SK-N-SH treated with all-trans-retinoic acid at 6 μM for 48 hours (cell line): ENCODE results near the gene RUFY4.

ENCODE experiments used
- ATAC-seq: fragments of 200-7000 bp; cut with Tn5 transposase; 3 replicates; pipeline ENCODE4 v1.9.1; 2020; ENCODE audit warnings: mild to moderate bottlenecking, moderate library complexity
- BACH2 ChIP-seq: fragments of 250-450 bp; sonication (Bioruptor Pico); IDR thresholded peaks from 2 replicates; pipeline ENCODE4 v1.9.0; 2021; ENCODE audit warnings: mild to moderate bottlenecking, borderline replicate concordance
- CREB5 ChIP-seq: fragments of 250-450 bp; sonication (Bioruptor Pico); IDR thresholded peaks from 2 replicates; pipeline ENCODE4 v1.5.1; 2020; ENCODE audit warnings: low read depth, mild to moderate bottlenecking, moderate library complexity
- CSDC2 ChIP-seq: fragments of 250-450 bp; sonication (Bioruptor Pico); IDR thresholded peaks from 2 replicates; pipeline ENCODE4 v1.5.0; 2020; ENCODE audit warnings: mild to moderate bottlenecking, moderate library complexity
- CSRNP3 ChIP-seq: fragments of 250-450 bp; sonication (Bioruptor Pico); IDR thresholded peaks from 2 replicates; pipeline ENCODE4 v1.5.1; 2021; ENCODE audit warnings: mild to moderate bottlenecking, moderate library complexity
- ESRRG ChIP-seq: fragments of 250-450 bp; sonication (Bioruptor Pico); IDR thresholded peaks from 2 replicates; pipeline ENCODE4 v1.6.1; 2021; ENCODE audit warnings: mild to moderate bottlenecking
- GLIS3 ChIP-seq: fragments of 250-450 bp; sonication (Bioruptor Pico); IDR thresholded peaks from 2 replicates; pipeline ENCODE4 v1.5.0; 2020; ENCODE audit warnings: mild to moderate bottlenecking, moderate library complexity
- ISL1 ChIP-seq: fragments of 250-450 bp; sonication (Bioruptor Pico); IDR thresholded peaks from 2 replicates; pipeline ENCODE4 v2.1.2; 2022; ENCODE audit warnings: mild to moderate bottlenecking, moderate library complexity
- OSR1 ChIP-seq: fragments of 250-450 bp; sonication (Bioruptor Pico); IDR thresholded peaks from 2 replicates; pipeline ENCODE4 v1.8.0; 2022; ENCODE audit warnings: moderate library complexity, mild to moderate bottlenecking, inconsistent platforms
- POU6F1 ChIP-seq: fragments of 250-450 bp; sonication (Bioruptor Pico); IDR thresholded peaks from 2 replicates; pipeline ENCODE4 v1.8.0; 2021; ENCODE audit warnings: low read depth, mild to moderate bottlenecking, moderate library complexity, borderline replicate concordance
- PPARA ChIP-seq: fragments of 250-450 bp; sonication (Bioruptor Pico); IDR thresholded peaks from 2 replicates; pipeline ENCODE4 v1.5.0; 2020; ENCODE audit warnings: mild to moderate bottlenecking, borderline replicate concordance
- RARB ChIP-seq: fragments of 250-450 bp; sonication (Bioruptor Pico); IDR thresholded peaks from 2 replicates; pipeline ENCODE4 v1.8.0; 2021; ENCODE audit warnings: mild to moderate bottlenecking, moderate library complexity
- SNAI2 ChIP-seq: fragments of 250-450 bp; sonication (Bioruptor Pico); IDR thresholded peaks from 2 replicates; pipeline ENCODE4 v1.5.0; 2020; ENCODE audit warnings: mild to moderate bottlenecking, moderate library complexity
- TCF4 ChIP-seq: fragments of 250-450 bp; sonication (Bioruptor Pico); IDR thresholded peaks from 2 replicates; pipeline ENCODE4 v1.8.0; 2021; ENCODE audit warnings: mild to moderate bottlenecking, moderate library complexity, borderline replicate concordance
- TOX ChIP-seq: fragments of 250-450 bp; sonication (Bioruptor Pico); IDR thresholded peaks from 2 replicates; pipeline ENCODE4 v1.8.0; 2021; ENCODE audit warnings: mild to moderate bottlenecking, moderate library complexity, borderline replicate concordance
- ZC3H10 ChIP-seq: fragments of 250-450 bp; sonication (Bioruptor Pico); IDR thresholded peaks from 2 replicates; pipeline ENCODE4 v1.5.1; 2021; ENCODE audit warnings: mild to moderate bottlenecking, moderate library complexity
- ZFP3 ChIP-seq: fragments of 250-450 bp; sonication (Bioruptor Pico); IDR thresholded peaks from 2 replicates; pipeline ENCODE4 v1.5.0; 2020; ENCODE audit warnings: mild to moderate bottlenecking, moderate library complexity
- ZFP30 ChIP-seq: fragments of 450-650 bp; formaldehyde crosslinking; IDR thresholded peaks from 2 replicates; pipeline ENCODE4 v1.5.0; 2022; ENCODE audit warnings: mild to moderate bottlenecking, moderate library complexity
- ZNF565 ChIP-seq: fragments of 450-650 bp; formaldehyde crosslinking; conservative IDR thresholded peaks from 2 replicates; pipeline ENCODE4 v1.5.0; 2020; ENCODE audit warnings: low read depth, mild to moderate bottlenecking, moderate library complexity
- ZNF70 ChIP-seq: fragments of 450-650 bp; formaldehyde crosslinking; IDR thresholded peaks from 2 replicates; pipeline ENCODE4 v1.5.0; 2020; ENCODE audit warnings: mild to moderate bottlenecking, moderate library complexity
- ZNF8 ChIP-seq: fragments of 450-650 bp; formaldehyde crosslinking; IDR thresholded peaks from 2 replicates; pipeline ENCODE4 v1.5.0; 2020; ENCODE audit warnings: mild to moderate bottlenecking, moderate library complexity

Gene RUFY4

GRCh38 chr2:218067523-218067922 is 1.5 kb upstream of the RUFY4 start:
- no peak for ATAC-seq
- TF ChIP-seq GLIS3 (CRISPR knock-in tag) (no peak), TCF4 (CRISPR knock-in tag) (no peak), ESRRG (CRISPR knock-in tag) (no peak), CREB5 (no peak), ZFP30 (CRISPR knock-in tag) (no peak), BACH2 (CRISPR knock-in tag) (no peak), ISL1 (CRISPR knock-in tag) (no peak), POU6F1 (CRISPR knock-in tag) (no peak), ZFP3 (CRISPR knock-in tag) (no peak), SNAI2 (CRISPR knock-in tag) (no peak), PPARA (CRISPR knock-in tag) (no peak), ZNF8 (CRISPR knock-in tag) (no peak)
- TF ChIP-seq, all 23 proteins: peak for 0

GRCh38 chr2:218069606-218070300 is 700 bp downstream of the RUFY4 start:
- TF ChIP-seq CREB5 (no peak), ZNF565 (no peak)
- ATAC-seq: no peak

- TF ChIP-seq ZC3H10 (no peak), OSR1 (CRISPR knock-in tag) (no peak), PPARA (CRISPR knock-in tag) (no peak), RARB (CRISPR knock-in tag) (no peak), ZNF565 (no peak)
- no peak for ATAC-seq
Measured at GRCh38 chr2:218070587-218070986, 1.5 kb downstream of the RUFY4 start.

- ATAC-seq: no peak
- no peak for TF ChIP-seq CSRNP3 (CRISPR knock-in tag)
- TF ChIP-seq ZFP30 (CRISPR knock-in tag): no peak
- TF ChIP-seq TOX (CRISPR knock-in tag): no peak
- TF ChIP-seq GLIS3 (CRISPR knock-in tag): no peak
- no peak for TF ChIP-seq ZFP3 (CRISPR knock-in tag)
- no peak for TF ChIP-seq CREB5
- no peak for TF ChIP-seq ZNF565
- TF ChIP-seq ISL1 (CRISPR knock-in tag): no peak
- TF ChIP-seq ZNF8 (CRISPR knock-in tag): no peak
- no peak for TF ChIP-seq ZNF70
- TF ChIP-seq OSR1 (CRISPR knock-in tag): no peak
- no peak for TF ChIP-seq SNAI2 (CRISPR knock-in tag)
- TF ChIP-seq TCF4 (CRISPR knock-in tag): no peak
- TF ChIP-seq CSDC2: no peak
- no peak for TF ChIP-seq BACH2 (CRISPR knock-in tag)
- TF ChIP-seq, all 23 proteins: peak for 0
Measured at GRCh38 chr2:218071218-218071937, 2.3 kb downstream of the RUFY4 start.
